Measurements from ENCODE around the gene SULT2B1. TPM values are rescaled to one million over a fixed set of nuclear protein-coding genes. Genes with fewer than 3 reads are reported as not detected.
"Not testable (repeated sequence)": the region's sequence is repeated elsewhere in the genome, so short reads cannot be mapped to it uniquely, and the experiment has no call there.

SULT2B1 gene
- total RNA-seq, 5 donors from 2014 or later (not counting 1 experiment from before 2014, with no cell fraction given): not detected

DNA sequence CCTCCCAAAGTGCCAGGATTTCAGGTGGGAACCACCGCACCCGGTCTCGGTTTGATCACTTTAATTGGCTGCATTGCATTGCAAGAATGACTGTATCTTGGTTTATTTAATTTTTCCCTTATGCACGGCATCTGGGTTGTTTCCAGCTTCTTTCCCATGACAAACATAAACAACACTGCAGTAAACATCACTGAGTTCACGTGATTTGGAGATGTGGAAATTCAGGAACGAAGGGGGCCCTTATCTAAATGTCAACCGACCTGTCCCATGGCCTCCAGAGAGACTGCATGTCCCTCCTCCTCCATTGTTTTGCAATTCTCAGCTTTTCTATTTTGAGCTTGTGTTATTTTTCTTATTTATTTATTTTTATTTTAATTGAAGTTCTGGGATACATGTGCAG is 14.4 kb upstream of the SULT2B1 start:
- Histone ChIP-seq H3K9me3 (no peaks in the 10 kb centered on the region), H3K36me3 (ENCODE audit: control insufficient read depth in 2 of 2, extremely low read depth in 1 of 2, insufficient read depth in 1 of 2, low read length in 1 of 2) (no peaks in the 10 kb centered on the region), H3K4me1 (ENCODE audit: control insufficient read depth in 1 of 2, extremely low read depth in 1 of 2, insufficient read depth in 2 of 2, low read length in 2 of 2) (no peaks in the 10 kb centered on the region), H3K27ac (ENCODE audit: low read length) (no peak overlapping the region), H3K4me3 (ENCODE audit: control insufficient read depth in 1 of 2, extremely low read depth in 1 of 2, low read length in 1 of 2) (no peak overlapping the region), H3K27me3 (replicated peaks in 1 of 2; ENCODE audit: control insufficient read depth in 2 of 2, extremely low read depth in 1 of 2, insufficient read depth in 2 of 2, low read length in 1 of 2) (peaks cover 0 to 10% of the 10 kb centered on the region in 2 experiments)
- no CpG with 5 or more reads among the region's 7 CpGs for WGBS (ENCODE audit: insufficient coverage)
- Mint-ChIP-seq H3K4me3 (no peak overlapping the region), H3K36me3 (no peaks in the 10 kb centered on the region), H3K9me3 (no peaks in the 10 kb centered on the region), H3K4me1 (no peaks in the 10 kb centered on the region), H3K27ac (no peak overlapping the region), H3K27me3 (peaks cover 0 to 2% of the 10 kb centered on the region in 2 donors)
- ChIA-PET POLR2A (interaction anchor here in 1 of 2 donors (0.6 kb wide), 1 partner anchor 65 kb away, joined by 5 read pairs; no protein-coding TSS in a partner anchor), CTCF (no interaction called here)
- no peak for ATAC-seq (replicated peaks in 1 of 4)
- no peak for DNase-seq

DNA sequence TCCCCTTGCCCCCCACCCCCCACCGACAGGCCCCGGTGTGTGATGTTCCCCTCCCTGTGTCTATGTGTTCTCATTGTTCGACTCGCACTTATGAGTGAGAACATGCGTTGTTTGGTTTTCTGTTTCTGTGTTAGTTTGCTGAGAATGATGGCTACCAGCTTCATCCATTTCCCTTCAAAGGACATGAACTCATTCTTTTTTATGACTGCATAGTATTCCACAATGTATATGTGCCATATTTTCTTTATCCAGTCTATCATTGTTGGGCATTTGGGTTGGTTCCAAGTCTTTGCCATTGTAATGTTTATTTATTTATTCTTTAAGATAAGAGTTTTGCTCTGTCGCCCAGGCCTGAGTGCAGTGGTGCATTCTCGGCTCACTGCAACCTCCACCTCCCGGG is 13.9 kb upstream of the SULT2B1 start:
- ATAC-seq (replicated peaks in 1 of 4); H3K27me3 Mint-ChIP-seq; POLR2A ChIA-PET; H3K36me3 ChIP-seq (ENCODE audit: control insufficient read depth in 2 of 2, extremely low read depth in 1 of 2, insufficient read depth in 1 of 2, low read length in 1 of 2); H3K4me1 Mint-ChIP-seq; H3K27ac ChIP-seq (ENCODE audit: low read length); H3K4me3 Mint-ChIP-seq; H3K27ac Mint-ChIP-seq; H3K9me3 ChIP-seq; DNase-seq; H3K36me3 Mint-ChIP-seq; H3K9me3 Mint-ChIP-seq; H3K4me1 ChIP-seq (ENCODE audit: control insufficient read depth in 1 of 2, extremely low read depth in 1 of 2, insufficient read depth in 2 of 2, low read length in 2 of 2); CTCF ChIA-PET; H3K4me3 ChIP-seq (ENCODE audit: control insufficient read depth in 1 of 2, extremely low read depth in 1 of 2, low read length in 1 of 2): not testable (repeated sequence)
- peaks cover 0 to 11% of the 10 kb centered on the region in 2 experiments for H3K27me3 ChIP-seq (replicated peaks in 1 of 2; ENCODE audit: control insufficient read depth in 2 of 2, extremely low read depth in 1 of 2, insufficient read depth in 2 of 2, low read length in 1 of 2)
- no CpG with 5 or more reads among the region's 8 CpGs for WGBS (ENCODE audit: insufficient coverage)

DNA sequence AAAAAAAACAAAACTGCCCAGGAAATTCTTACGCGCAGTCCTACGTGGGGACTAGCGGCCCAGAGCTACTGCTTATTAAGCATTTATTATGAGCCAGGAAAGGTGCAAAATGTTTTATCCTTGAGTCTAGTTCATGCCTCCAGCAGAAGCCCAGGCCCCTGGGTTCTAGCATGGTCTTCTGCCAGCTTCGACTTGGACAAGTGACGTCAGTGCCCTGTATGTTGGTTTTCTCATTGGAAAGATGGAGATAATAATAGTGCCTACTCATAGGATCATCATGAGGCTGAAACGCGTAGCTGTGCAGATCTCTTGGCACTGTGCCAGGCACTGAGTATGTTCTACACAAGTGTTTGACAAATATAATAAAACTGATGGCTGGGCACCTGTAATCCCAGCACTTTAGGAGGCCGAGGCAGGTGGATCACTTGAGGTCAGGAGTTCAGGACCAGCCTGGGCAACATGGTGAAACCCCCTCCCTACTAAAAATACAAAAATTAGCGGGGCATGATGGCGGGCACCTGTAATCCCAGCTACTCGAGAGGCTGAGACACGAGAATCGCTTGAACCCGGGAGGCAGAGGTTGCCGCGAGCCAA is 12.4 kb upstream of the SULT2B1 start:
- H3K4me3 ChIP-seq (ENCODE audit: control insufficient read depth in 1 of 2, extremely low read depth in 1 of 2, low read length in 1 of 2): no peak overlapping the region
- 92% methylated on average over 14 of the region's 17 CpGs for WGBS (ENCODE audit: insufficient coverage)
- Mint-ChIP-seq H3K4me1 (no peaks in the 10 kb centered on the region), H3K36me3 (no peaks in the 10 kb centered on the region), H3K4me3 (no peak overlapping the region), H3K9me3 (no peaks in the 10 kb centered on the region), H3K27ac (no peak overlapping the region), H3K27me3 (no peaks in the 10 kb centered on the region)
- H3K27me3 ChIP-seq (replicated peaks in 1 of 2; ENCODE audit: control insufficient read depth in 2 of 2, extremely low read depth in 1 of 2, insufficient read depth in 2 of 2, low read length in 1 of 2): peaks cover 0 to 18% of the 10 kb centered on the region in 2 experiments
- H3K27ac ChIP-seq (ENCODE audit: low read length): no peak overlapping the region
- no peaks in the 10 kb centered on the region for H3K36me3 ChIP-seq (ENCODE audit: control insufficient read depth in 2 of 2, extremely low read depth in 1 of 2, insufficient read depth in 1 of 2, low read length in 1 of 2)
- DNase-seq (peak in 1 of 35 experiments; percentile 9), ATAC-seq (replicated peaks in 1 of 4) (no peak)
- no peaks in the 10 kb centered on the region for H3K9me3 ChIP-seq
- no peaks in the 10 kb centered on the region for H3K4me1 ChIP-seq (ENCODE audit: control insufficient read depth in 1 of 2, extremely low read depth in 1 of 2, insufficient read depth in 2 of 2, low read length in 2 of 2)
- POLR2A ChIA-PET: interaction anchor here in 1 of 2 donors (0.6 kb wide), 1 partner anchor 112 kb away, joined by 13 read pairs; no protein-coding TSS in a partner anchor
- CTCF ChIA-PET: interaction anchor here in 1 of 2 donors (0.6 kb wide), 1 partner anchor 12 kb away, joined by 4 read pairs; the partner anchor contains the start of gene SULT2B1

DNA sequence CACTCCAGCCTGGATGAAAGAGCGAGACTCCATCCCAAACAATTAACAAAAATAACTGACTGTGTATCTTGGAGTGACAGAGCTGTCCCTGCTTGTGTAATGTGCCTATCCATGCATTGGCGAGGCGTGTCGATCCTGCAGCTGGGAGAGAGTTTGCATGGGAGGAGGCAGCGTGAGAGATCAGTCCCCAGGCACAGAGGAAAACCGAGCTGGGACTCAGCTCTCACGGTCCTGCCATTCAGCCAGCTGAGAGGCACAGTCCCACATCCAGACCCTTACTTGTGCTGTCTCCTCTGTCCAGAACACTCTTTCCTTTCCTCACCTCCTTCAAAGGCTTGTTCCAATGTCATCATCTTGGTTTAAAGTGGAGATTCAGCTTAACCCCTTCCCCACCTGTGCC is 11.9 kb upstream of the SULT2B1 start:
- H3K27me3 ChIP-seq (replicated peaks in 1 of 2; ENCODE audit: control insufficient read depth in 2 of 2, extremely low read depth in 1 of 2, insufficient read depth in 2 of 2, low read length in 1 of 2): peaks cover 0 to 22% of the 10 kb centered on the region in 2 experiments
- H3K4me1 Mint-ChIP-seq: no peaks in the 10 kb centered on the region
- H3K36me3 Mint-ChIP-seq: no peaks in the 10 kb centered on the region
- ChIA-PET POLR2A (interaction anchor here in 1 of 2 donors (0.5 kb wide), 1 partner anchor 1129 kb away, joined by 3 read pairs; no protein-coding TSS in a partner anchor), CTCF (no interaction called here)
- H3K27me3 Mint-ChIP-seq: no peaks in the 10 kb centered on the region
- no peaks in the 10 kb centered on the region for H3K4me1 ChIP-seq (ENCODE audit: control insufficient read depth in 1 of 2, extremely low read depth in 1 of 2, insufficient read depth in 2 of 2, low read length in 2 of 2)
- no peak overlapping the region for H3K27ac ChIP-seq (ENCODE audit: low read length)
- 87% methylated on average over 6 of the region's 7 CpGs for WGBS (ENCODE audit: insufficient coverage)
- H3K27ac Mint-ChIP-seq: no peak overlapping the region
- DNase-seq (no peak), ATAC-seq (replicated peaks in 1 of 4) (no peak)
- no peak overlapping the region for H3K4me3 ChIP-seq (ENCODE audit: control insufficient read depth in 1 of 2, extremely low read depth in 1 of 2, low read length in 1 of 2)
- no peak overlapping the region for H3K4me3 Mint-ChIP-seq
- no peaks in the 10 kb centered on the region for H3K9me3 Mint-ChIP-seq
- no peaks in the 10 kb centered on the region for H3K36me3 ChIP-seq (ENCODE audit: control insufficient read depth in 2 of 2, extremely low read depth in 1 of 2, insufficient read depth in 1 of 2, low read length in 1 of 2)
- no peaks in the 10 kb centered on the region for H3K9me3 ChIP-seq

DNA sequence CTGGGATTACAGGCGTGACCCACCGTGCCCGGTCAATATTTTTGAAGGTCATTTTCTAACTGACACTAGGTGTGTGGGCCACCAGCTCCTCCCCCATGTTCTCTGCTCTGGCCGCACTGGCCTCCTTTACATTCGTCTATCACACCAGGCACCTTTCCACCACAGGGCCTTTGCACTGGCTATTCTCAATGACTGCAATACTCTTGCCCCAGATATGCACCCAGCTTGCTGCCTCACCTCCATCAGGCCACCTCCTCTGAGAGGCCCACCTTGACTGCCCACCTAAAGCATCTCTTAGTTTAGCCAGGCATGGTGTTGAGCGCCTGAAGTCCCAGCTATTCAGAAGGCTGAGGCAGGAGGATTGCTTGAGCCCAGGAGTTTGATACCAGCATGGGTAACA is 10.2 kb upstream of the SULT2B1 start:
- no peaks in the 10 kb centered on the region for H3K4me1 Mint-ChIP-seq
- ChIA-PET CTCF (interaction anchor here in 1 of 2 donors (0.7 kb wide), 1 partner anchor 151 kb away, joined by 3 read pairs; no protein-coding TSS in a partner anchor), POLR2A (no interaction called here)
- H3K4me3 Mint-ChIP-seq: no peak overlapping the region
- no peaks in the 10 kb centered on the region for H3K27me3 Mint-ChIP-seq
- H3K27ac Mint-ChIP-seq: no peak overlapping the region
- H3K4me1 ChIP-seq (ENCODE audit: control insufficient read depth in 1 of 2, extremely low read depth in 1 of 2, insufficient read depth in 2 of 2, low read length in 2 of 2): no peaks in the 10 kb centered on the region
- no peak overlapping the region for H3K27ac ChIP-seq (ENCODE audit: low read length)
- ATAC-seq (replicated peaks in 1 of 4): no peak
- peaks cover 0 to 35% of the 10 kb centered on the region in 2 experiments for H3K27me3 ChIP-seq (replicated peaks in 1 of 2; ENCODE audit: control insufficient read depth in 2 of 2, extremely low read depth in 1 of 2, insufficient read depth in 2 of 2, low read length in 1 of 2)
- no peaks in the 10 kb centered on the region for H3K36me3 Mint-ChIP-seq
- no peaks in the 10 kb centered on the region for H3K9me3 Mint-ChIP-seq
- H3K36me3 ChIP-seq (ENCODE audit: control insufficient read depth in 2 of 2, extremely low read depth in 1 of 2, insufficient read depth in 1 of 2, low read length in 1 of 2): no peaks in the 10 kb centered on the region
- no peak overlapping the region for H3K4me3 ChIP-seq (ENCODE audit: control insufficient read depth in 1 of 2, extremely low read depth in 1 of 2, low read length in 1 of 2)
- no peak for DNase-seq
- WGBS (ENCODE audit: insufficient coverage): 86% methylated on average over 5 of the region's 6 CpGs
- H3K9me3 ChIP-seq: no peaks in the 10 kb centered on the region

DNA sequence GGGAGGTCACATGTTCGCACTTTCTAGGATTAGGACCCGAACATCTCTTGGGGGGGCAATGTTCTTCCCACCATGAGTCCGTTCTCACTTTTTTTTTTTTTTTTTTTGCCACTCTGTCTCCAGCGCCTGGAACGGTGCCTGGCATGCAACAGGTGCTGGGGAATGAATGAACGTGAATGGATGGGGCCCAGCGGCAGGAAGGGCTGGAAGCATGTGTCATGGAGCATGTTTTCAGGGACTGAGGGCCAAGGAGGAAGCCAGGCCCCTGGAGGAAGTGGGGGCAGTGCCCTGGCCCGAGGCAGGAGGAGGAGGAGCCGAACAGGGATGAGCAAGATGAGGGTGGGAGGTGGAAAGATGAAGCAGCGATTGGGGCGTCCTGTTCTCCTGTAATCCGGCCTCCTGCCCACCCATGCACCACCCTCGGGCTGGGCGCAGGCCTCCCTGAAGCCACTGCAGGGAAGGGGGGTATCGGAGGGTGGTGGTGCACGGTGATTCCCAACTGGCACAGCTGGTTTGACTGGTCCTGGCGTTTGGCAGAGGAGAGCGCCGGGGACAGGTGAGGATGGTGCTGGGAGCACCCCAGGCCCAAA is 8.8 kb upstream of the SULT2B1 start:
- Histone ChIP-seq H3K4me1 (ENCODE audit: control insufficient read depth in 1 of 2, extremely low read depth in 1 of 2, insufficient read depth in 2 of 2, low read length in 2 of 2) (no peaks in the 10 kb centered on the region), H3K9me3 (no peaks in the 10 kb centered on the region), H3K27ac (ENCODE audit: low read length) (no peak overlapping the region), H3K27me3 (replicated peaks in 1 of 2; ENCODE audit: control insufficient read depth in 2 of 2, extremely low read depth in 1 of 2, insufficient read depth in 2 of 2, low read length in 1 of 2) (peaks cover 0 to 32% of the 10 kb centered on the region in 2 experiments), H3K36me3 (ENCODE audit: control insufficient read depth in 2 of 2, extremely low read depth in 1 of 2, insufficient read depth in 1 of 2, low read length in 1 of 2) (no peaks in the 10 kb centered on the region), H3K4me3 (ENCODE audit: control insufficient read depth in 1 of 2, extremely low read depth in 1 of 2, low read length in 1 of 2) (no peak overlapping the region)
- ChIA-PET CTCF (interaction anchor here in 1 of 2 donors (0.7 kb wide), 1 partner anchor 363 kb away, joined by 3 read pairs; no protein-coding TSS in a partner anchor), POLR2A (no interaction called here)
- DNase-seq: no peak
- no peaks in the 10 kb centered on the region for H3K36me3 Mint-ChIP-seq
- no peaks in the 10 kb centered on the region for H3K9me3 Mint-ChIP-seq
- H3K27ac Mint-ChIP-seq: no peak overlapping the region
- ATAC-seq (replicated peaks in 1 of 4): no peak
- no peaks in the 10 kb centered on the region for H3K4me1 Mint-ChIP-seq
- H3K27me3 Mint-ChIP-seq: no peaks in the 10 kb centered on the region
- 61% methylated on average over 7 of the region's 19 CpGs for WGBS (ENCODE audit: insufficient coverage)
- H3K4me3 Mint-ChIP-seq: no peak overlapping the region
